WTC11 (cell line): Measurements from ENCODE around the gene MIF. TPM values are rescaled to one million over a fixed set of nuclear protein-coding genes. Genes with fewer than 3 reads are reported as not detected.

Experiments
- ATAC-seq: fragments of 200-7000 bp; cut with Tn5 transposase; 2 replicates; pipeline ENCODE4 v1.10.0; 2021; ENCODE audit warnings: mild to moderate bottlenecking, moderate library complexity
- CTCF ChIA-PET: fragments of 300-600 bp; sonication (Branson Sonifier 250); formaldehyde crosslinking; loops from one replicate; lab custom pipeline; 2021; ENCODE audit warnings: antibody characterized with exemption; lab: Charles Lee
- POLR2A ChIA-PET: fragments of 350-600 bp; sonication (Branson Sonifier 250); formaldehyde crosslinking; loops from one replicate; lab custom pipeline; 2021; ENCODE audit warnings: antibody characterized with exemption; lab: Charles Lee
- DNase-seq: peaks from one replicate; pipeline ENCODE4 v3.0.0; 2021; ENCODE audit warnings: low spot score
- H3K27ac Mint-ChIP-seq: 2 replicates; pipeline ENCODE4 v1.8.0; 2021; ENCODE audit warnings: mixed read lengths
- H3K27me3 Mint-ChIP-seq: 2 replicates; pipeline ENCODE4 v1.8.0; 2021; ENCODE audit warnings: low read depth, mild to moderate bottlenecking, moderate library complexity, mixed read lengths
- H3K36me3 Mint-ChIP-seq: 2 replicates; pipeline ENCODE4 v1.8.0; 2021; ENCODE audit warnings: mixed read lengths
- H3K4me1 Mint-ChIP-seq: 2 replicates; pipeline ENCODE4 v1.8.0; 2022; ENCODE audit warnings: mixed read lengths
- H3K4me3 Mint-ChIP-seq: 2 replicates; pipeline ENCODE4 v1.8.0; 2021; ENCODE audit warnings: mild to moderate bottlenecking, moderate library complexity, mixed read lengths
- H3K9me3 Mint-ChIP-seq: 2 replicates; pipeline ENCODE4 v1.8.0; 2021; ENCODE audit warnings: mixed read lengths
- HMGA2 ChIP-seq: fragments of 250-450 bp; sonication (Bioruptor Pico); IDR thresholded peaks from 2 replicates; pipeline ENCODE4 v1.4.0; 2021; ENCODE audit warnings: mild to moderate bottlenecking, moderate library complexity
- JUN ChIP-seq: sonication (generic); formaldehyde crosslinking; IDR thresholded peaks from 2 replicates; pipeline ENCODE4 v1.8.0; 2023; ENCODE audit warnings: mild to moderate bottlenecking, missing genetic modification reagents
- MYBL2 ChIP-seq: sonication (generic); formaldehyde crosslinking; IDR thresholded peaks from 2 replicates; pipeline ENCODE4 v1.8.1; 2023; ENCODE audit warnings: mild to moderate bottlenecking, moderate library complexity, missing genetic modification reagents
- NFATC4 ChIP-seq: fragments of 250-450 bp; sonication (Bioruptor Pico); IDR thresholded peaks from 2 replicates; pipeline ENCODE4 v1.9.0; 2021; ENCODE audit warnings: mild to moderate bottlenecking
- NFYB ChIP-seq: sonication (generic); formaldehyde crosslinking; conservative IDR thresholded peaks from 2 replicates; pipeline ENCODE4 v1.8.0; 2022; ENCODE audit warnings: low read depth, missing genetic modification reagents
- NR1H2 ChIP-seq: sonication (generic); formaldehyde crosslinking; IDR thresholded peaks from 2 replicates; pipeline ENCODE4 v1.9.0; 2021; ENCODE audit warnings: mild to moderate bottlenecking, moderate library complexity, missing genetic modification reagents
- NR2C2 ChIP-seq: sonication (generic); formaldehyde crosslinking; IDR thresholded peaks from 2 replicates; pipeline ENCODE4 v1.8.0; 2022; ENCODE audit warnings: mild to moderate bottlenecking, missing genetic modification reagents
- NR3C1 ChIP-seq: sonication (generic); formaldehyde crosslinking; conservative IDR thresholded peaks from 2 replicates; pipeline ENCODE4 v1.8.1; 2023; ENCODE audit warnings: low read depth, mild to moderate bottlenecking, missing genetic modification reagents
- SOX15 ChIP-seq: fragments of 250-450 bp; sonication (Bioruptor Pico); IDR thresholded peaks from 2 replicates; pipeline ENCODE4 v1.9.0; 2021; ENCODE audit warnings: mild to moderate bottlenecking
- STAT6 ChIP-seq: sonication (generic); formaldehyde crosslinking; conservative IDR thresholded peaks from 2 replicates; pipeline ENCODE4 v1.8.1; 2023; ENCODE audit warnings: mild to moderate bottlenecking, low read depth, missing genetic modification reagents, moderate library complexity
- TEAD4 ChIP-seq: sonication (generic); formaldehyde crosslinking; IDR thresholded peaks from 2 replicates; pipeline ENCODE4 v1.8.0; 2022; ENCODE audit warnings: mild to moderate bottlenecking, missing genetic modification reagents
- ZNF263 ChIP-seq: sonication (generic); formaldehyde crosslinking; IDR thresholded peaks from 2 replicates; pipeline ENCODE4 v1.8.1; 2022; ENCODE audit warnings: low read depth, mild to moderate bottlenecking, moderate library complexity, missing genetic modification reagents
- ZNF317 ChIP-seq: sonication (generic); formaldehyde crosslinking; IDR thresholded peaks from 2 replicates; pipeline ENCODE4 v1.8.1; 2023; ENCODE audit warnings: low read depth, mild to moderate bottlenecking, moderate library complexity, missing genetic modification reagents, borderline replicate concordance
- ZNF423 ChIP-seq: fragments of 250-450 bp; sonication (Bioruptor Pico); IDR thresholded peaks from 2 replicates; pipeline ENCODE4 v2.1.2; 2022; ENCODE audit warnings: mild to moderate bottlenecking, moderate library complexity
- ZNF512 ChIP-seq: sonication (generic); formaldehyde crosslinking; IDR thresholded peaks from 2 replicates; pipeline ENCODE4 v1.8.1; 2022; ENCODE audit warnings: missing genetic modification reagents, borderline replicate concordance
- total RNA-seq: library from RNA; stranded (reverse); gene quantifications from 3 replicates; pipeline ENCODE4 v1.2.3, GENCODE V29; 2021
- TF ChIP-seq, protein P1 (sequence below): sonication (generic); formaldehyde crosslinking; IDR thresholded peaks from 2 replicates; pipeline ENCODE4 v1.8.0; 2022; ENCODE audit warnings: mild to moderate bottlenecking, missing genetic modification reagents
- TF ChIP-seq, protein P2 (sequence below): sonication (generic); formaldehyde crosslinking; IDR thresholded peaks from 2 replicates; pipeline ENCODE4 v1.8.1; 2023; ENCODE audit warnings: mild to moderate bottlenecking, missing genetic modification reagents, moderate library complexity
- TF ChIP-seq, protein P3 (sequence below): sonication (generic); formaldehyde crosslinking; IDR thresholded peaks from 2 replicates; pipeline ENCODE4 v1.8.1; 2023; ENCODE audit warnings: mild to moderate bottlenecking, moderate library complexity, missing genetic modification reagents
- TF ChIP-seq, protein P4 (sequence below): fragments of 250-450 bp; sonication (Bioruptor Pico); IDR thresholded peaks from 2 replicates; pipeline ENCODE4 v1.9.0; 2021; ENCODE audit warnings: mild to moderate bottlenecking, borderline replicate concordance
- TF ChIP-seq, protein P5 (sequence below): fragments of 250-450 bp; sonication (Bioruptor Pico); conservative IDR thresholded peaks from 2 replicates; pipeline ENCODE4 v1.9.0; 2021; ENCODE audit warnings: mild to moderate bottlenecking
- TF ChIP-seq, protein P6 (sequence below): sonication (generic); formaldehyde crosslinking; conservative IDR thresholded peaks from 2 replicates; pipeline ENCODE4 v1.8.1; 2022; ENCODE audit warnings: mild to moderate bottlenecking, missing genetic modification reagents
- TF ChIP-seq, protein P7 (sequence below): sonication (generic); formaldehyde crosslinking; IDR thresholded peaks from 2 replicates; pipeline ENCODE4 v1.8.0; 2023; ENCODE audit warnings: missing genetic modification reagents

Gene MIF
- total RNA-seq, 1 experiment from 2014 or later = 1,424 TPM

DNA sequence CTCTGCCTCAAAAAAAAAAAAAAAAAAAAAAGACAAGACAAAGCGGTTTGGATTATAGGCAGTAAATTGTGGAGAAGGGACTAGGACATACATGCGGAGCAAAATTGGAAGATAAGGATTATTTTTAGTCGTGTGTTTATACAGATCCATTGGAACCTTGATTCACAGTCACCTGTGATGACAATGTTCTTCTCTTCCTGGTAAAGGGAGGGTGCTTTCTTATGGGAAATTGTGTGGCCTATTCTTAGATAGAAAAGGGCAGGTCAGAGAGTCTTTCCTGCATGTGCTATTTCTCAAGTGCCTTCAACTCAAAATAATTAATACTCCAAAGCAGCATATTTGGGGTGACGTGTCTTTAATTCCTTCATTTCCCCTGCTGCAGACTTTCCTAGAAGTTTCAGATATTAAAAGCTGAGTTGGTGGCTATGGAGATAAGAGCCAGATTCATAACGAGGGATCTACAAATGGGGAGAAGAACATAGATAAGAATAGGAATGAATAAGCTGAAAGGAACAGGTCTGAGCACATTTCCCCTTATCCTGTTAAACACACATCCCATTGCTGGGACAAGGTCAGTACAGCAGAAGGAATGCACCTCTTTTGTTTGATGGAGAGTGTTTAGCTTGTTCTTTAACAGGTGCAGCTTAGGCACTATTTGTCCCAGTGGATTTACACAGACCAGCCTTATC lies 44.3 kb downstream of the MIF start (continued):
- TF ChIP-seq SOX15 (no peak), ZNF423 (CRISPR knock-in tag) (no peak), HMGA2 (CRISPR knock-in tag) (no peak), ZNF263 (CRISPR knock-in tag) (no peak), JUN (no peak), NFATC4 (CRISPR knock-in tag) (no peak), TEAD4 (CRISPR knock-in tag) (no peak), NR1H2 (CRISPR knock-in tag) (no peak)
- TF ChIP-seq, protein P1, sequence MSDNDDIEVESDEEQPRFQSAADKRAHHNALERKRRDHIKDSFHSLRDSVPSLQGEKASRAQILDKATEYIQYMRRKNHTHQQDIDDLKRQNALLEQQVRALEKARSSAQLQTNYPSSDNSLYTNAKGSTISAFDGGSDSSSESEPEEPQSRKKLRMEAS (CRISPR knock-in tag) = no peak
- TF ChIP-seq, all 79 proteins: peak for 0

DNA sequence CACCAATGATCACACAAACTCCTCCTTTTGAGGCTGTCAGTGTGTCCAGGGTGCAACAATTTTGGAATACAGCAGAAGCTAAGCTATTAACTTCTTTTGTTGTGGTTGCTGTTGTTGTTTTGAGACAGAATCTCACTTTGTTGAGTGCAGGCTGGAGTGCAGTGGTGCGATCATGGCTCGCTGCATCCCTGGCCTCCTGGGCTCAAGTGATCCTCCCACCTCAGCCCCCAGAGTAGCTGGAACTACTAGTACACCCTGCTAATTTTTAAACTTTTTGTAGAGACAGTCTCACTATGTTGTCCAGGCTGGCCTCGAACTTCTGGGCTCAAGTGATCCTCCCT lies 44.8 kb downstream of the MIF start:
- peaks cover 8% of the 10 kb centered on the region for H3K9me3 Mint-ChIP-seq
- ChIA-PET POLR2A (no interaction called here), CTCF (interaction anchor here (1.1 kb wide), 1 partner anchor 50 kb away, joined by 4 read pairs; no protein-coding TSS in a partner anchor)
- H3K27me3 Mint-ChIP-seq = peaks cover 12% of the 10 kb centered on the region
- no peak for ATAC-seq
- no peak overlapping the region for H3K4me3 Mint-ChIP-seq
- H3K4me1 Mint-ChIP-seq = no peaks in the 10 kb centered on the region
- peaks cover 3% of the 10 kb centered on the region; the same call in 1 of the 2 replicates for H3K36me3 Mint-ChIP-seq
- DNase-seq = no peak
- no peak overlapping the region for H3K27ac Mint-ChIP-seq
- no peak for TF ChIP-seq NR3C1 (CRISPR knock-in tag)
- no peak for TF ChIP-seq ZNF317 (CRISPR knock-in tag)
- TF ChIP-seq, protein P2, sequence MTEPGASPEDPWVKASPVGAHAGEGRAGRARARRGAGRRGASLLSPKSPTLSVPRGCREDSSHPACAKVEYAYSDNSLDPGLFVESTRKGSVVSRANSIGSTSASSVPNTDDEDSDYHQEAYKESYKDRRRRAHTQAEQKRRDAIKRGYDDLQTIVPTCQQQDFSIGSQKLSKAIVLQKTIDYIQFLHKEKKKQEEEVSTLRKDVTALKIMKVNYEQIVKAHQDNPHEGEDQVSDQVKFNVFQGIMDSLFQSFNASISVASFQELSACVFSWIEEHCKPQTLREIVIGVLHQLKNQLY (CRISPR knock-in tag) = no peak
- TF ChIP-seq MYBL2 (CRISPR knock-in tag) = no peak
- TF ChIP-seq, protein P3, sequence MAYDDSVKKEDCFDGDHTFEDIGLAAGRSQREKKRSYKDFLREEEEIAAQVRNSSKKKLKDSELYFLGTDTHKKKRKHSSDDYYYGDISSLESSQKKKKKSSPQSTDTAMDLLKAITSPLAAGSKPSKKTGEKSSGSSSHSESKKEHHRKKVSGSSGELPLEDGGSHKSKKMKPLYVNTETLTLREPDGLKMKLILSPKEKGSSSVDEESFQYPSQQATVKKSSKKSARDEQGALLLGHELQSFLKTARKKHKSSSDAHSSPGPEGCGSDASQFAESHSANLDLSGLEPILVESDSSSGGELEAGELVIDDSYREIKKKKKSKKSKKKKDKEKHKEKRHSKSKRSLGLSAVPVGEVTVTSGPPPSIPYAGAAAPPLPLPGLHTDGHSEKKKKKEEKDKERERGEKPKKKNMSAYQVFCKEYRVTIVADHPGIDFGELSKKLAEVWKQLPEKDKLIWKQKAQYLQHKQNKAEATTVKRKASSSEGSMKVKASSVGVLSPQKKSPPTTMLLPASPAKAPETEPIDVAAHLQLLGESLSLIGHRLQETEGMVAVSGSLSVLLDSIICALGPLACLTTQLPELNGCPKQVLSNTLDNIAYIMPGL (CRISPR knock-in tag) = no peak
- TF ChIP-seq, protein P4, sequence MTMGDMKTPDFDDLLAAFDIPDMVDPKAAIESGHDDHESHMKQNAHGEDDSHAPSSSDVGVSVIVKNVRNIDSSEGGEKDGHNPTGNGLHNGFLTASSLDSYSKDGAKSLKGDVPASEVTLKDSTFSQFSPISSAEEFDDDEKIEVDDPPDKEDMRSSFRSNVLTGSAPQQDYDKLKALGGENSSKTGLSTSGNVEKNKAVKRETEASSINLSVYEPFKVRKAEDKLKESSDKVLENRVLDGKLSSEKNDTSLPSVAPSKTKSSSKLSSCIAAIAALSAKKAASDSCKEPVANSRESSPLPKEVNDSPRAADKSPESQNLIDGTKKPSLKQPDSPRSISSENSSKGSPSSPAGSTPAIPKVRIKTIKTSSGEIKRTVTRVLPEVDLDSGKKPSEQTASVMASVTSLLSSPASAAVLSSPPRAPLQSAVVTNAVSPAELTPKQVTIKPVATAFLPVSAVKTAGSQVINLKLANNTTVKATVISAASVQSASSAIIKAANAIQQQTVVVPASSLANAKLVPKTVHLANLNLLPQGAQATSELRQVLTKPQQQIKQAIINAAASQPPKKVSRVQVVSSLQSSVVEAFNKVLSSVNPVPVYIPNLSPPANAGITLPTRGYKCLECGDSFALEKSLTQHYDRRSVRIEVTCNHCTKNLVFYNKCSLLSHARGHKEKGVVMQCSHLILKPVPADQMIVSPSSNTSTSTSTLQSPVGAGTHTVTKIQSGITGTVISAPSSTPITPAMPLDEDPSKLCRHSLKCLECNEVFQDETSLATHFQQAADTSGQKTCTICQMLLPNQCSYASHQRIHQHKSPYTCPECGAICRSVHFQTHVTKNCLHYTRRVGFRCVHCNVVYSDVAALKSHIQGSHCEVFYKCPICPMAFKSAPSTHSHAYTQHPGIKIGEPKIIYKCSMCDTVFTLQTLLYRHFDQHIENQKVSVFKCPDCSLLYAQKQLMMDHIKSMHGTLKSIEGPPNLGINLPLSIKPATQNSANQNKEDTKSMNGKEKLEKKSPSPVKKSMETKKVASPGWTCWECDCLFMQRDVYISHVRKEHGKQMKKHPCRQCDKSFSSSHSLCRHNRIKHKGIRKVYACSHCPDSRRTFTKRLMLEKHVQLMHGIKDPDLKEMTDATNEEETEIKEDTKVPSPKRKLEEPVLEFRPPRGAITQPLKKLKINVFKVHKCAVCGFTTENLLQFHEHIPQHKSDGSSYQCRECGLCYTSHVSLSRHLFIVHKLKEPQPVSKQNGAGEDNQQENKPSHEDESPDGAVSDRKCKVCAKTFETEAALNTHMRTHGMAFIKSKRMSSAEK (CRISPR knock-in tag) = no peak
- TF ChIP-seq NR2C2 (CRISPR knock-in tag) = no peak
- TF ChIP-seq NFYB (CRISPR knock-in tag) = no peak
- TF ChIP-seq, protein P5, sequence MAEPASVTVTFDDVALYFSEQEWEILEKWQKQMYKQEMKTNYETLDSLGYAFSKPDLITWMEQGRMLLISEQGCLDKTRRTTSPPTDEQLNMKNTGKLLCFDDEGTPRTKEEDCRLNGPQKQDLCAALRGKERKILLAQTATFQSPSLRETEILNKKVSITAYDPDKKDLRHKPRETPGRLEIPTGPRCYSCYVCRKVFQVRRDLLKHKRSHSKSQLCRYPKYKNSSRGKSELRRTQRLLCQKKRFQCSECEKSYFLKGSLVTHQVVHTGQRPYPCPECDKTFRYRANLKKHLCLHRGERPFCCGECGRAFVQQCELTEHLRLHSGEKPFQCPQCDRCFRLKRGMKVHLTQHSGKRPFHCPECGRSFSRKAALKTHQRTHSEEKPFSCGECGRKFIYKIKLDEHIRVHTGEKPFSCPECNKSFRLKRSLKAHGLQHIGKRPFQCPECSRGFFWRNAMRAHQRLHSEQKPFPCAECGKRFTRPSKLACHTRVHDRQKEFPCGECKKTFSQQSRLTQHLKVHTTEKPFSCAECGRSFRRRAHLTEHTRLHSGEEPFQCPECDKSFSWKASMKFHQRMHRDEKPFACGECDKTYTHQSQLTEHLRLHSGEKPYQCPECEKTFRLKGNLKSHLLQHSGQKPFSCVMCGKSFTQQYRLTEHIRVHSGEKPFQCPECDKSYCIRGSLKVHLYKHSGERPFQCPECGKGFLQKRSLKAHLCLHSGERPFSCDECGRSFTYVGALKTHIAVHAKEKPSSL = no peak
- TF ChIP-seq, protein P6, sequence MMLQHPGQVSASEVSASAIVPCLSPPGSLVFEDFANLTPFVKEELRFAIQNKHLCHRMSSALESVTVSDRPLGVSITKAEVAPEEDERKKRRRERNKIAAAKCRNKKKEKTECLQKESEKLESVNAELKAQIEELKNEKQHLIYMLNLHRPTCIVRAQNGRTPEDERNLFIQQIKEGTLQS (CRISPR knock-in tag) = no peak
- no peak for TF ChIP-seq ZNF512 (CRISPR knock-in tag)
- TF ChIP-seq, protein P7, sequence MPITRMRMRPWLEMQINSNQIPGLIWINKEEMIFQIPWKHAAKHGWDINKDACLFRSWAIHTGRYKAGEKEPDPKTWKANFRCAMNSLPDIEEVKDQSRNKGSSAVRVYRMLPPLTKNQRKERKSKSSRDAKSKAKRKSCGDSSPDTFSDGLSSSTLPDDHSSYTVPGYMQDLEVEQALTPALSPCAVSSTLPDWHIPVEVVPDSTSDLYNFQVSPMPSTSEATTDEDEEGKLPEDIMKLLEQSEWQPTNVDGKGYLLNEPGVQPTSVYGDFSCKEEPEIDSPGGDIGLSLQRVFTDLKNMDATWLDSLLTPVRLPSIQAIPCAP (CRISPR knock-in tag) = no peak
- no peak for TF ChIP-seq STAT6 (CRISPR knock-in tag)
